22Rv1 (cell line): ENCODE measurements around the gene DPEP3.
A peak's percentile ranks its signal among the peaks of the same experiment; 100 is the strongest.

ENCODE experiments used
- H3K27ac ChIP-seq: fragments of 450-650 bp; 2 replicates; pipeline ENCODE4 v1.5.1; 2017
- CTCF ChIP-seq: fragments of 450-650 bp; IDR thresholded peaks from 2 replicates; pipeline ENCODE4 v1.5.1; 2017; ENCODE audit warnings: mild to moderate bottlenecking
- ZFX ChIP-seq: fragments of 450-650 bp; IDR thresholded peaks from 2 replicates; pipeline ENCODE4 v1.6.1; 2017; ENCODE audit warnings: antibody characterized with exemption, borderline replicate concordance

Gene DPEP3

GRCh38 chr16:67979955-67980678 is at the start of gene DPEP3:
Gene DPEP3, minus strand, starts transcription at chr16:67980499. Its CDS starts 119 bp downstream, at chr16:67980380.
- H3K27ac ChIP-seq: no peak within 1 kb of the TSS
- TF ChIP-seq ZFX: no peak
- peak; percentile 80 for TF ChIP-seq CTCF

- H3K27ac ChIP-seq: no peak overlapping the region
- TF ChIP-seq ZFX: no peak
- TF ChIP-seq CTCF: no peak
These were observed 48.7 kb upstream of the DPEP3 start for GRCh38 chr16:68028996-68029395.

GRCh38 chr16:68022728-68023537 is 42.6 kb upstream of the DPEP3 start, which contains the start of the genes DDX28 and DUS2:
Gene DDX28, minus strand, starts transcription at chr16:68023232. Its CDS starts 30 bp downstream, at chr16:68023202.
Gene DUS2, plus strand, starts transcription at chr16:68023284. Its CDS starts 14,740 bp downstream, at chr16:68038024.
- H3K27ac ChIP-seq: peak within 1 kb of the TSS; percentile 82
- TF ChIP-seq CTCF (no peak), ZFX (no peak)

- TF ChIP-seq ZFX (no peak), CTCF (no peak)
- peak overlapping the region; percentile 82 for H3K27ac ChIP-seq
These were observed 42.0 kb upstream of the DPEP3 start for GRCh38 chr16:68022278-68022727.

GRCh38 chr16:68021490-68021889 is 41.2 kb upstream of the DPEP3 start:
- H3K27ac ChIP-seq: no peak overlapping the region
- TF ChIP-seq ZFX: no peak
- no peak for TF ChIP-seq CTCF

- no peak for TF ChIP-seq CTCF
- no peak for TF ChIP-seq ZFX
These were observed 38.9 kb upstream of the DPEP3 start for GRCh38 chr16:68019167-68019680.

More at GRCh38 chr16:68019167-68019680, 38.9 kb upstream of the DPEP3 start:
- no peak overlapping the region for H3K27ac ChIP-seq
